Measurements from ENCODE around the gene ST7. TPM values are rescaled to one million over a fixed set of nuclear protein-coding genes. Genes with fewer than 3 reads are reported as not detected.
A peak's percentile ranks its signal among the peaks of the same experiment; 100 is the strongest.

Gene ST7
- total RNA-seq (10 to 100 TPM; 45.2 to 57.2 TPM), polyA plus RNA-seq (10 to 100 TPM; 22.4 to 38.1 TPM)
- long read RNA-seq, donor 1, partial matches to known transcripts, result 0 of 5 reads
- long read RNA-seq, donor 1, other reads (novel, unspliced or antisense), result 0 of 5 reads
- long read RNA-seq, donor 2, result 0 reads
- long read RNA-seq, donor 3, partial matches to known transcripts, result 7 of 13 reads
- long read RNA-seq, donor 3, other reads (novel, unspliced or antisense), result 0 of 13 reads
- long read RNA-seq, donor 4, result 0 reads
- long read RNA-seq, donor 5, partial matches to known transcripts, result 0 of 5 reads
- long read RNA-seq, donor 5, other reads (novel, unspliced or antisense), result 0 of 5 reads

DNA sequence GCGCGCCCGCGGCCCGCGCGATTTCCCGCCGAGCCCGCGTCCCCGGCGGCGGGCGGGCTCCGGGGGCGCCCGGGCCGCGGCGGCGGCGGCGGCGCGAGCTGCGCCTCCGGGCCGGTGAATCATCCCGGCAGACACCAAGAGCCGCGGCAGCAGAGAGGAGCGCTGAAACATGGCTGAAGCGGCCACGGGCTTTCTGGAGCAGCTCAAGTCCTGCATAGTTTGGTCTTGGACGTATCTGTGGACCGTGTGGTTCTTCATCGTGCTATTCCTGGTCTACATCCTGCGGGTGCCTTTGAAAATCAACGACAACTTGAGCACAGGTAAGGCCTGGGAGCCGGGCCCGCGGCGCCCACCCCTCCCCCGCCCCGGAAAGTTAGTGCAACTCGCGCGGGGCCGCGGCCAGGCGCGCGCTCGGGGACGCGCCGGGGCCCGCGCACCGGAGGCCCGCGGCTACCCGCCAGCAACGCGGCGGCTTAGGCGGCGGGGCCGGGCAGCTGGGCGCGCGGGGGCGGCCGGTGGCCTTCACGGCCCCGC, at the start of gene ST7:
ST7 (plus strand) TSS at position 130 of the 534 bp plus-strand sequence; CDS start at position 170, 40 bp downstream.
- Histone ChIP-seq H3K27me3 (ENCODE audit: control insufficient read depth in 3 of 3, insufficient read depth in 3 of 3, low read length in 2 of 3) (no peaks in the 10 kb centered on the region), H3K4me3 (peak within 1 kb of the TSS; percentile 77), H3K36me3 (ENCODE audit: control insufficient read depth in 4 of 4, insufficient read depth in 4 of 4, low read length in 4 of 4) (no peaks in the 10 kb centered on the region), H3K9ac (ENCODE audit: insufficient read depth in 1 of 2, low read length in 2 of 2) (peak within 1 kb of the TSS; percentile 94 to 98), H3K9me3 (ENCODE audit: control insufficient read depth in 4 of 4, insufficient read depth in 3 of 4, low read length in 3 of 4) (no peaks in the 10 kb centered on the region), H3K27ac (ENCODE audit: low read depth in 1 of 2, low read length in 1 of 2) (peak within 1 kb of the TSS; percentile 99 to 100), H3K4me1 (ENCODE audit: control insufficient read depth in 5 of 5, insufficient read depth in 5 of 5, low read length in 5 of 5) (peaks cover 5 to 31% (median 10%) of the 10 kb centered on the region in 5 donors)
- peak; percentile 79 to 82 (median 80) for DNase-seq
- TF ChIP-seq, protein P1, sequence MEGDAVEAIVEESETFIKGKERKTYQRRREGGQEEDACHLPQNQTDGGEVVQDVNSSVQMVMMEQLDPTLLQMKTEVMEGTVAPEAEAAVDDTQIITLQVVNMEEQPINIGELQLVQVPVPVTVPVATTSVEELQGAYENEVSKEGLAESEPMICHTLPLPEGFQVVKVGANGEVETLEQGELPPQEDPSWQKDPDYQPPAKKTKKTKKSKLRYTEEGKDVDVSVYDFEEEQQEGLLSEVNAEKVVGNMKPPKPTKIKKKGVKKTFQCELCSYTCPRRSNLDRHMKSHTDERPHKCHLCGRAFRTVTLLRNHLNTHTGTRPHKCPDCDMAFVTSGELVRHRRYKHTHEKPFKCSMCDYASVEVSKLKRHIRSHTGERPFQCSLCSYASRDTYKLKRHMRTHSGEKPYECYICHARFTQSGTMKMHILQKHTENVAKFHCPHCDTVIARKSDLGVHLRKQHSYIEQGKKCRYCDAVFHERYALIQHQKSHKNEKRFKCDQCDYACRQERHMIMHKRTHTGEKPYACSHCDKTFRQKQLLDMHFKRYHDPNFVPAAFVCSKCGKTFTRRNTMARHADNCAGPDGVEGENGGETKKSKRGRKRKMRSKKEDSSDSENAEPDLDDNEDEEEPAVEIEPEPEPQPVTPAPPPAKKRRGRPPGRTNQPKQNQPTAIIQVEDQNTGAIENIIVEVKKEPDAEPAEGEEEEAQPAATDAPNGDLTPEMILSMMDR (IDR thresholded peaks at IDR 0.05; ENCODE audit: control extremely low read depth, extremely low read depth), result no peak
- peak; percentile 62 for ATAC-seq (ENCODE audit: insufficient read depth, low FRiP score)
- WGBS, 2 donors, result 0 to 1% methylated on average over 62 to 77 of the region's 77 CpGs

- TF ChIP-seq, protein P1 (IDR thresholded peaks at IDR 0.05; ENCODE audit: control extremely low read depth, extremely low read depth), result no peak
- no peak overlapping the region for H3K4me3 ChIP-seq
- H3K27me3 ChIP-seq (ENCODE audit: control insufficient read depth in 3 of 3, insufficient read depth in 3 of 3, low read length in 2 of 3), result no peaks in the 10 kb centered on the region
- H3K36me3 ChIP-seq (ENCODE audit: control insufficient read depth in 4 of 4, insufficient read depth in 4 of 4, low read length in 4 of 4), result peaks cover 7 to 25% (median 15%) of the 10 kb centered on the region in 4 donors
- 98 to 99% methylated on average over 1 of the region's 1 CpG for WGBS, 2 donors
- no peak for ATAC-seq (ENCODE audit: insufficient read depth, low FRiP score)
- DNase-seq, result no peak
- no peak overlapping the region for H3K9ac ChIP-seq (ENCODE audit: insufficient read depth in 1 of 2, low read length in 2 of 2)
- H3K27ac ChIP-seq (ENCODE audit: low read depth in 1 of 2, low read length in 1 of 2), result no peak overlapping the region
- no peaks in the 10 kb centered on the region for H3K9me3 ChIP-seq (ENCODE audit: control insufficient read depth in 4 of 4, insufficient read depth in 3 of 4, low read length in 3 of 4)
- H3K4me1 ChIP-seq (ENCODE audit: control insufficient read depth in 5 of 5, insufficient read depth in 5 of 5, low read length in 5 of 5), result peaks cover 0 to 6% (median 0%) of the 10 kb centered on the region in 5 donors
Observed at GRCh38 chr7:116906391-116906790, 46.9 kb upstream of the ST7 start.

DNA sequence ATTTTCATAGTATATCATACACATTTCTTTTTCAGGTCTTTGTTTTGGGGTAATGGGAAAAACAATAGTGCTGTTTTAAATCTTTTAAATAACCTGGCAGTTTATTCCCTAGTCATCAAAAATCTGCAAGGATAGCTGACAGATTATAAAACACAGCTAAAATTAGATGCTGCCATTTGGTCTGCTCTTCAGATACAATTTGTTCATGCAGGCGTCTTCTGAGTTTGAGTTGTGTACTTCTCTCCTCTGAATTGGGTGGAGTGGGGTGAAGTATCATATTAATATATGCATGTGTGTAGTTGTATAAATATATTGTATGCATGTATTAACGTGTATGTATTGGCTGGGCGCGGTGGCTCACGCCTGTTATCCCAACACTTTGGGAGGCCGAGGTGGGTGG, 42.9 kb upstream of the ST7 start:
- no peak for DNase-seq
- no peak for ATAC-seq (ENCODE audit: insufficient read depth, low FRiP score)
- Histone ChIP-seq H3K36me3 (ENCODE audit: control insufficient read depth in 4 of 4, insufficient read depth in 4 of 4, low read length in 4 of 4) (peaks cover 14 to 33% (median 16%) of the 10 kb centered on the region in 4 donors), H3K4me3 (no peak overlapping the region), H3K27ac (ENCODE audit: low read depth in 1 of 2, low read length in 1 of 2) (no peak overlapping the region), H3K4me1 (ENCODE audit: control insufficient read depth in 5 of 5, insufficient read depth in 5 of 5, low read length in 5 of 5) (peaks cover 0 to 4% (median 0%) of the 10 kb centered on the region in 5 donors), H3K27me3 (ENCODE audit: control insufficient read depth in 3 of 3, insufficient read depth in 3 of 3, low read length in 2 of 3) (no peaks in the 10 kb centered on the region), H3K9ac (ENCODE audit: insufficient read depth in 1 of 2, low read length in 2 of 2) (no peak overlapping the region), H3K9me3 (ENCODE audit: control insufficient read depth in 4 of 4, insufficient read depth in 3 of 4, low read length in 3 of 4) (peaks cover 0 to 2% (median 0%) of the 10 kb centered on the region in 4 donors)
- WGBS, 2 donors, result 96 to 98% methylated on average over 6 of the region's 6 CpGs
- TF ChIP-seq, protein P1 (IDR thresholded peaks at IDR 0.05; ENCODE audit: control extremely low read depth, extremely low read depth), result no peak
